Inflammatory macrophage treated with lipopolysaccharide for 4 hours (primary cell): ENCODE results near the gene SYF2.
"Not testable (repeated sequence)": the region's sequence is repeated elsewhere in the genome, so short reads cannot be mapped to it uniquely, and the experiment has no call there.

Experiments used
- DNase-seq: peaks from one replicate; pipeline ENCODE4 v3.0.0-alpha.2; 2020

The SYF2 gene

DNA sequence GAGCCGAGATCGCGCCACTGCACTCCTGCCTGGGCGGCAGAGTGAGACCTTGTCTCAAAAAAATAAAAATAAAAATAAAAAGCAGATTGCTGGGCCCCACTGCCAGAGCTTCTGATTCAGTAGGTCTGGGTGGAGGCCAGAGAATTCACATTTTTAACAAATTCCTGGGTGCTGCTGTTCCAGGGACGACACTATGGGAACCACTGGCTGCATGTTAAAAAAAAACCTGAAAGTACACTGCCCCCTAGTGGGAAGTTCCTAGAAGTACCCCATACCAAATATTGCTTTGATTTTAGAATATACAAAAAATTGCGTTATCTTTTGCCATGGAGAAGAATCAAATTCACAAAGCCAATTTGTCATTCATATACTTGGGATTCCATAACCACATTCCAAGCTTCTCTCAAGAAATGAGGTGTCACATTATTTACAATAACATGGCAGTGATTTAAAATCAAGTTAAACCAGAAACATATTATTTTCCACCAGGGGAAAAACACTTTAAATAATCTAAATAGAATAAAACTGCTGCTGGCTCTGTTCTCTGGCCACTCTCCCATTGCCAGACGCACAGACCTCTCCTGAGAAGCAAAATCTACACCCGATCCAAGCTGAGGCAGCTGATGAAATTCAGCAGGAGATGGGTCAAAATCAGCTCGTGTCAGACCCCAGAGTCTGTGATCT, 27.4 kb downstream of the SYF2 start:
- peak; percentile 59 for DNase-seq

GRCh38 chr1:25201006-25201405, 31.3 kb downstream of the SYF2 start:
- no peak for DNase-seq

DNA sequence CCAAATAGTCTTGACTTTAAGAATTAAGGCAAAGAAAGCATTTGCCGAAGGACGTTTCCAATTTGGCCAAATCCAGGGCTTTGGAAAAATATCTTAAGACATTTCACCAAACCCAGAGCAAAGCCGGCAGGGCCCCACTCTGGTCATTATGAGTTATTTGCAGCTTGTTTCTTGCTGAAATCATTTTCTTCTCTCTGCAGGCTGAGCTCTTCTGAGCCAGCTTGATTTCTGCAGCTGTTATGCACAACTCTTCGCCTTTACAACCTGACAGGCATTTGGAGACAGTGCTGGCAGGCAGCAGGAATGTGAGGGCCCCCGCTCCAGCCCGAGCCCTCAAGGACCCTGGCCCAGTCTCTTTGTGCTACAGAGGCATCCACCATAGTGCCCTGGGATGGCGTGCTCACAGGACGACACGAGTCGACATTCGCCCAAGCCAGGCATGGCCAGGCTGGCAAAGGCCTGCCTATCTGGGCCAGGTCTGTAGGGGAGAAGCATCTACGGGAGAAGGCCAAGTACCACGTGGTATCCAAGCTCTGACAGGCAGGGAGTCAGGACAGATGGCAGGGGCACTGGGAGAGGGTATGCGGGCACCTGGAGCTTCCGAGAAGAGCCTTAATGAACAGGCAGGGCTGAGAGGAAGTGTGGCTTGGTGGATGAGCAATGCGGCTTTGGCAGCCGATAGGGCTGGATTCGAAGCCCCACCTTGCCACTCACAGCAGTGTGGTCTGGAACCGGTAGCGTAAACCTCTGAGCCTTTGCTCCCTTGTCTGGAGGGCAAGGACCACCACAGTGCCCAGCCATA, 32.3 kb downstream of the SYF2 start:
- no peak for DNase-seq

- no peak for DNase-seq
Measured at GRCh38 chr1:25198663-25199252, 33.5 kb downstream of the SYF2 start.

- peak; percentile 8 for DNase-seq
Measured at GRCh38 chr1:25197982-25198662, 34.2 kb downstream of the SYF2 start.

- no peak for DNase-seq
Measured at GRCh38 chr1:25197235-25197975, 34.9 kb downstream of the SYF2 start.

- DNase-seq: no peak
Measured at GRCh38 chr1:25196830-25197229, 35.5 kb downstream of the SYF2 start.

DNA sequence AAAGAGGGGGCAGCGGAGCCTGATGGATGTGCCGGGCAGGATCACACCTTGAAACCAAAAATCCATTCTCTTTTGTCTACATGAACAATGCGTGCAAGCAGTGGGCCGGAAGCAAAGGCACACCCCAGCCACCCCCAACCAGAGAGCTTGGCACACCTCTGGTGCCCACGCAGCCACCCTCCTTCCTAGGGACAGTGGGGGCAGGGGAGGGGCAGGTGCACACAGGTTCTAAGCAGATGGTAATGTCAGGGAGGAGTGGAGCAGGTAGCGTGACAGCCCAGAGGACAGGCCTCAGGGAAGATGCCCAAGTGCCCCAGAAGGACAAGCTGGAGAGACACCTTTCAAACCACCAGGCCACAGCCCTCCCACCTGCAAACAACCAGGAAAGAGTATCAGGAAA, 36.5 kb downstream of the SYF2 start:
- no peak for DNase-seq

- no peak for DNase-seq
Measured at GRCh38 chr1:25194572-25195020, 37.7 kb downstream of the SYF2 start.

DNA sequence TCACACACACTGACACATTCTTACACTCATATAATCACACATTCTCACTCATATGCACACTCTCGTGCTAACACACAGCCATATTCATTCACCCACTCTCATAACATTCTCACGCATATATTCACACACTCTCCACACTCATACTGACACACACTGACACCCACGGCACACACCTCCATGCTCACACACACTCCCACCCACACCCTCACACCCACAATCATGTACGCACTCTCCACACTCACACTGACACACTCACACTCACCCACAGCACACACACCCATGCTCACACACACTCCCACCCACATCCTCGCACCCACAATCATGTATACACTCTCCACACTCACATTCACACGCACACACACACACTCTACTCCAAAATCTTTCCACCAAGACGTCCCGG, 38.2 kb downstream of the SYF2 start:
- no peak for DNase-seq

- no peak for DNase-seq
Measured at GRCh38 chr1:25193229-25193628, 39.1 kb downstream of the SYF2 start.

DNA sequence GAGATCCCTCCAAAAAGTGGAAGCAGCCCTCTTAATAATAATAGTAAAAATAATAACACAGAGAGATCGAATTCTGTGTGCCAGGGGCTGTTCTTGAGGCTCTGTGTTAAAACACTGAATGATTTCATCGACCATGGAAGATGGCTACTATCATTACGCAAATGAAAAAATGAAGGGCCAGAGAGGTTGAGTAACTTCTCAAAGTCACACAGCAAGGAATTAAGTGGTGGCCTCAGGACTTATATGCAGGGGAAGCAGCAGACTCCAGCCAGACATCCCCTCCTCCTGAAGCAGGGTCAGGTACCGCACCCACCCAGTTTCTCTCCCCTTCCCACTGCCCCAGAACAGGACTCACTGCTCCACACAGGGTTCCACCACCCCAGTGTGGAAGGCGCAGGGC, 40.1 kb downstream of the SYF2 start:
- DNase-seq: no peak

GRCh38 chr1:25190260-25190659, 42.0 kb downstream of the SYF2 start:
- DNase-seq: no peak

DNA sequence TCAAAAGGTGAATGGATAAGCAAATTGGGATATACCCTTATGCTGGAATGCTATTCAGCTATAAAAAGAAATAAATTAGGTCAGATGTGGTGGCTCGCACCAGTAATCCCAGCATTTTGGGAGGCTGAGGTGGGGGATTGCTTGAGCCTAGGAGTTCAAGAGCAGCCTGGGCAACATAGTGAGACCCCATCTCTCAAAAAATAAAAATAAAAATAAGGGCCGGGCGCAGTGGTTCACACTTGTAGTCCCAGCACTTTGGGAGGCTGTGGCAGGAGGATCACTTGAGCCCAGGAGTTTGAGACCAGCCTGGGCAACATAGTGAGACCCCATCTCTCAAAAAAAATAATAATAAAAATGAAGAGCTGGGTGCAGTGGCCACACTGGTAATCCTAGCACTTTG, 44.4 kb downstream of the SYF2 start:
- not testable (repeated sequence) for DNase-seq

- DNase-seq: no peak
Measured at GRCh38 chr1:25187077-25187476, 45.2 kb downstream of the SYF2 start.

DNA sequence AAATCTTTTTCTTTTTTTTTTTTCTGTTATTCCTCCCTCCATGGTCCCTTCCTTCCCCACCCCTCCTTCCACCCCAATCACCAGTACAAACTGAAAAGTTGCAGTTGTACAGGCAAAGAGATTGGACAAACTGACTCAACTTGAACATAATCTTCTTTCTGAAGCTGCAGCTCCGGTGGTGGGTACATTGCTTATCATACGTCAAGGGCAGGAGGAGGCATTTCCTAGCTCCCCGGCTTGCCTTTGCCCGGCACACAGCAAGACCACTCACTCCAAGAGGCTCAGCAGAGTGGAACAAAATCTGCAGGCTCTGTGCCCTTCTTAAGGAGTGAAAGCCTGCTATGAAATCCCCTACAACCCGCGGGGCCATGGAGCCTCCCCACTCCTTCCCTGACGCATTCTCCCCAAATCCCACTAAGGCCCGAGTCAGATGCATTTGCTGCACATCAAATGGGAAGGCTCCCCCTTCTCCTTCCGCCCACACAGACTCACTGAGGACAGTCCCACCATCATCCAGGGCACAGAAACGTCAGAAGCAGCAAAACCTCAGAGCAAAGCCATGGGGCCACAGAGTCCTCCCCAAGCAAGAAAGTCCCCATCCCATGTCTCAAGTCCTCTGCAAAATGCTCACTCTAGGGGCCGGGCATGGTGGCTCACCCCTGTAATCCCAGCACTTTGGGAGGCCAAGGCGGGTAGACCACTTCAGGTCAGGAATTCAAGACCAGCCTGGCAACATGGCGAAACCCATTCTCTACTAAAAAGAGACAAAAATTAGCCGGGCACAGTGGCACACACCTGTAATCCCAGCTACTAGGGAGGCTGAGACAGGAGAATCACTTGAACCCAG, 45.9 kb downstream of the SYF2 start:
- no peak for DNase-seq

GRCh38 chr1:25185409-25186160, 46.7 kb downstream of the SYF2 start:
- no peak for DNase-seq

DNA sequence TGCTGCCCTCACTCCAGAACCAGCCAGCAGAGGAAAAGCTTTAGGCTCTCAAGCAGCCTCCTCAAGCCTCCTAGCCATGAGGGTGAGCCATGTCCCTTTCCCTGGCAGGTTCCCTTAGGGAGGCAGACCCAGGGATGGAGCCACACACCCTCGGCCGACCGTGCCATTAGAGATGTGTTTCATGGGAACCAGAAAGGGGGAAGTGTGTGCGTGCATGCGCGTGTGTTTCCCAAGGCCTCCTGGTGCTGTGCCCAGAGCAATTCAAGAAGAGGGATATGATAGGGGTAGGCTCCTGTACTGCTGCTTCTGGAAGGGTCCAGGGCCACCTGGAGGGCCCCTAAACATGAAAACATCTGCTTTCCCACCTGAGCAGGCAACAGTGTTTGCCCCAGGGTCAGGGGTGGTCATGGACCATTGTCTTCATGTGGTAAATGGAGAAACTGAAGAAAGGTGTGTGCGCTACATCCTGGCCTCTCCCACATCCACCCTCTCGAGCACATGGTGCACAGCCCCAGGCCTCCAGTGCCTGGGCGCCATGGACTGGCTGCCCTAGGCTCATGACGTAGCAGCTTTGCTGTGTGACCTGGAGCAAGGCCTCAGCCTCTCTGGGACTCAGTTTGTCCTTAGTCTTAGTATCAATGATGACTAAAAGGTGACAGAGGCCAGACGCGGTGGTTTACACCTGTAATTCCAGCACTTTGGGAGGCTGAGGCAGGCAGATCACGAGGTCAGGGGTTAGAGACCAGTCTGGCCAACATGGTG, 48.1 kb downstream of the SYF2 start:
- peak; percentile 5 for DNase-seq

DNA sequence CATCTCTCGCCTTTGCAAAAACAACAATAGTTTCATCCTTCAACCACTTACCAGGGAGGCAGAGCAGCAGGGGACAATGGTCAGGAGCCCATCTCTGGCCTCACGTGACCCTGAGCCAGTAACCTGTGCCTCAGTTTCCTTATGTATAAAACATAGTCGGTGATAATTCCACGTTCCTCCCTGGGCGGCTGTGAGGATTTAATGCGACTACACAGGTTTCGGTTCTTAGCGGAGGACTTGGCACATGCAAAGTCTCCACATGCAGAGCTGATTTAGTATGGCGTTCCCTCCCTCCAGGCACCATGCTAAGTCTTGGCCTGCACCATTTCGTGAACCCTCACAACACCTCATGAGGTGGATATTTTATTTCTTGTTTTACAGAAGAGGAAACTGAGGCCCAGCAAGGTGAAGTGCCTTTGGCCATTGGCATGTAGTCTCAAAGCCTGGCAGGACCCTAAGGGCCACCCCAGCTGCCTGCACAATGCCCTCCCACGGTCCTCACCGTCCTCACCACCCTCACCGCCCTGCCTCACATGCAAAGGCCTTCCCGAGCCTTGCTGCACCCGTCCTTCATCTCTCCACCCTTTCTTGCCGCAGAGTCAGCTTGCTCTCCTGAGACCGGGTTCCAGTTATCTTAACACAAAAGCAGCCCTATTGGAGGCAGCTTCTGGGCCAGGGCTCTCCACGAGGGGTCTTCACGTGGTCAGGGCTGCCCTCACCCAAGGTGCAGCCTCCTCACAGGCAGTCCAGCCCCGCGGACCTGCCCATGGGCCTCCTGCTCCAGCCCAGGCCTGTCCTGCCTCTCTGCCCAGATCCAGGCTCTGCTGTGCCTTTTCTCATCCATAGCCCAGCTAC, 48.9 kb downstream of the SYF2 start:
- no peak for DNase-seq
